DND-41 (cell line): ENCODE results near the gene RARB.

Source experiments
- ATAC-seq: fragments of 200-7000 bp; cut with Tn5 transposase; 3 replicates; pipeline ENCODE4 v1.9.1; 2021; ENCODE audit warnings: low read depth; ENCODE audit not compliant: insufficient read depth
- DNase-seq: peaks from one replicate; pipeline ENCODE4 v3.0.0-alpha.2; 2020
- H2AFZ ChIP-seq: 2 replicates; pipeline ENCODE4 v1.6.0; 2012; ENCODE audit warnings: low read depth, low read length
- H3K27ac ChIP-seq: 2 replicates; pipeline ENCODE4 v1.5.1; 2012; ENCODE audit warnings: low read length, inconsistent platforms
- H3K27me3 ChIP-seq: fragments of 200-600 bp; sonication (generic); 2 replicates; pipeline ENCODE4 v1.6.0; 2012; ENCODE audit warnings: low read length, mild to moderate bottlenecking, inconsistent platforms; ENCODE audit not compliant: insufficient read depth, poor library complexity
- H3K36me3 ChIP-seq: 2 replicates; pipeline ENCODE4 v1.5.1; 2012; ENCODE audit warnings: low read length, inconsistent platforms; ENCODE audit not compliant: insufficient read depth
- H3K4me1 ChIP-seq: 2 replicates; pipeline ENCODE4 v1.5.1; 2012; ENCODE audit warnings: mild to moderate bottlenecking, low read length; ENCODE audit not compliant: insufficient read depth
- H3K4me2 ChIP-seq: 2 replicates; pipeline ENCODE4 v1.6.0; 2012; ENCODE audit warnings: mild to moderate bottlenecking, moderate library complexity, low read length, inconsistent platforms; ENCODE audit not compliant: insufficient read depth
- H3K4me3 ChIP-seq, 2 experiments: fragments of 200-600 bp in 1 of 2; shearing (Covaris generic) in 1 of 2; 2 replicates each; pipeline ENCODE4 v1.5.1; 2012 to 2016; ENCODE audit warnings: inconsistent platforms in 2 of 2, low read length in 2 of 2, mild to moderate bottlenecking in 2 of 2, low read depth in 1 of 2, moderate library complexity in 1 of 2
- H3K79me2 ChIP-seq: 2 replicates; pipeline ENCODE4 v1.6.0; 2012; ENCODE audit warnings: low read length, inconsistent platforms; ENCODE audit not compliant: insufficient read depth
- H3K9ac ChIP-seq: 2 replicates; pipeline ENCODE4 v1.6.0; 2012; ENCODE audit warnings: low read depth, mild to moderate bottlenecking, inconsistent platforms, low read length, moderate library complexity
- H3K9me3 ChIP-seq: 2 replicates; pipeline ENCODE4 v1.5.1; 2012; ENCODE audit warnings: low read length, moderate library complexity, mild to moderate bottlenecking, inconsistent platforms; ENCODE audit not compliant: insufficient read depth, severe bottlenecking
- H4K20me1 ChIP-seq: 2 replicates; pipeline ENCODE4 v1.6.0; 2012; ENCODE audit warnings: low read length; ENCODE audit not compliant: insufficient read depth
- CTCF ChIP-seq: IDR thresholded peaks from 2 replicates; pipeline ENCODE4 v1.5.1; 2012; ENCODE audit warnings: borderline replicate concordance, low read length, moderate library complexity, mild to moderate bottlenecking; ENCODE audit not compliant: poor library complexity, severe bottlenecking; ENCODE audit errors: extremely low read depth
- EZH2 ChIP-seq: IDR thresholded peaks from 3 replicates; pipeline ENCODE4 v1.6.1; 2012; ENCODE audit warnings: borderline replicate concordance, low read depth, mild to moderate bottlenecking, moderate library complexity, low read length, inconsistent platforms; ENCODE audit not compliant: severe bottlenecking

The RARB gene

GRCh38 chr3:25432176-25432720 lies 4.2 kb downstream of the RARB start:
- TF ChIP-seq CTCF, result no peak
- TF ChIP-seq EZH2, result no peak
- Histone ChIP-seq H3K9ac (no peak overlapping the region), H3K36me3 (no peaks in the 10 kb centered on the region), H3K27ac (no peak overlapping the region), H3K9me3 (no peaks in the 10 kb centered on the region), H4K20me1 (no peaks in the 10 kb centered on the region), H3K79me2 (no peaks in the 10 kb centered on the region), H3K27me3 (peaks cover 8% of the 10 kb centered on the region), H3K4me2 (no peak overlapping the region), H3K4me3 (no peak overlapping the region), H2AFZ (no peak overlapping the region), H3K4me1 (no peaks in the 10 kb centered on the region)
- ATAC-seq, result no peak
- no peak for DNase-seq

- ATAC-seq (no peak), DNase-seq (no peak)
- H2AFZ ChIP-seq, result no peak overlapping the region
- no peaks in the 10 kb centered on the region for H3K79me2 ChIP-seq
- H3K4me1 ChIP-seq, result no peaks in the 10 kb centered on the region
- no peaks in the 10 kb centered on the region for H3K9me3 ChIP-seq
- no peak overlapping the region for H3K27ac ChIP-seq
- no peak overlapping the region for H3K9ac ChIP-seq
- TF ChIP-seq CTCF, result no peak
- no peak for TF ChIP-seq EZH2
- no peak overlapping the region for H3K4me2 ChIP-seq
- no peaks in the 10 kb centered on the region for H3K36me3 ChIP-seq
- H4K20me1 ChIP-seq, result no peaks in the 10 kb centered on the region
- H3K4me3 ChIP-seq, result no peak overlapping the region
- H3K27me3 ChIP-seq, result peaks cover 9% of the 10 kb centered on the region
These were observed 5.0 kb downstream of the RARB start for GRCh38 chr3:25433106-25433505.

- H3K4me2 ChIP-seq, result no peak overlapping the region
- H3K4me1 ChIP-seq, result no peaks in the 10 kb centered on the region
- no peak overlapping the region for H3K27ac ChIP-seq
- no peaks in the 10 kb centered on the region for H3K36me3 ChIP-seq
- H4K20me1 ChIP-seq, result no peaks in the 10 kb centered on the region
- ATAC-seq, result no peak
- no peak overlapping the region for H3K4me3 ChIP-seq
- H3K9ac ChIP-seq, result no peak overlapping the region
- H3K9me3 ChIP-seq, result no peaks in the 10 kb centered on the region
- H3K27me3 ChIP-seq, result peaks cover 9% of the 10 kb centered on the region
- H2AFZ ChIP-seq, result no peak overlapping the region
- DNase-seq, result no peak
- no peak for TF ChIP-seq EZH2
- no peaks in the 10 kb centered on the region for H3K79me2 ChIP-seq
These were observed 5.8 kb downstream of the RARB start for GRCh38 chr3:25433868-25434267.

- ATAC-seq, result no peak
- Histone ChIP-seq H3K4me2 (no peak overlapping the region), H3K9me3 (no peaks in the 10 kb centered on the region), H3K27me3 (peaks cover 9% of the 10 kb centered on the region), H3K79me2 (no peaks in the 10 kb centered on the region), H4K20me1 (no peaks in the 10 kb centered on the region), H2AFZ (no peak overlapping the region), H3K27ac (no peak overlapping the region), H3K36me3 (no peaks in the 10 kb centered on the region), H3K4me1 (no peaks in the 10 kb centered on the region), H3K4me3 (no peak overlapping the region), H3K9ac (no peak overlapping the region)
- no peak for DNase-seq
- TF ChIP-seq CTCF, result no peak
- no peak for TF ChIP-seq EZH2
These were observed 9.9 kb downstream of the RARB start for GRCh38 chr3:25437953-25438352.
